Ishikawa (cell line): ENCODE data around the gene SBK3.

Source experiments
- CEBPB ChIP-seq: IDR thresholded peaks from 2 replicates; pipeline ENCODE4 v1.6.1; 2012
- CREB1 ChIP-seq: IDR thresholded peaks from 2 replicates; pipeline ENCODE4 v1.6.1; 2012; ENCODE audit warnings: low read depth
- EGR1 ChIP-seq: IDR thresholded peaks from 2 replicates; pipeline ENCODE4 v1.6.1; 2012
- EP300 ChIP-seq: IDR thresholded peaks from 2 replicates; pipeline ENCODE4 v1.6.1; 2012; ENCODE audit warnings: borderline replicate concordance
- FOXM1 ChIP-seq: IDR thresholded peaks from 2 replicates; pipeline ENCODE4 v1.6.1; 2012; ENCODE audit warnings: low read depth, borderline replicate concordance
- MAX ChIP-seq: IDR thresholded peaks from 2 replicates; pipeline ENCODE4 v1.6.1; 2012
- NFIC ChIP-seq: IDR thresholded peaks from 2 replicates; pipeline ENCODE4 v1.6.1; 2012
- RAD21 ChIP-seq: IDR thresholded peaks from 2 replicates; pipeline ENCODE4 v1.6.1; 2012; ENCODE audit warnings: low read depth
- REST ChIP-seq: IDR thresholded peaks from 2 replicates; pipeline ENCODE4 v1.6.1; 2012; ENCODE audit warnings: low read depth, mild to moderate bottlenecking
- TAF1 ChIP-seq: IDR thresholded peaks from 2 replicates; pipeline ENCODE4 v1.6.1; 2012; ENCODE audit warnings: low read depth, mild to moderate bottlenecking
- TCF12 ChIP-seq: IDR thresholded peaks from 2 replicates; pipeline ENCODE4 v1.6.1; 2012; ENCODE audit warnings: low read depth
- TEAD4 ChIP-seq: IDR thresholded peaks from 2 replicates; pipeline ENCODE4 v1.6.1; 2012
- USF1 ChIP-seq: IDR thresholded peaks from 2 replicates; pipeline ENCODE4 v1.6.1; 2012
- YY1 ChIP-seq: IDR thresholded peaks from 2 replicates; pipeline ENCODE4 v1.6.1; 2012; ENCODE audit warnings: low read depth

GRCh38 chr19:55504252-55504603 is 41.1 kb downstream of the SBK3 start:
- TF ChIP-seq RAD21, result no peak
- no peak for TF ChIP-seq EP300
- TF ChIP-seq TAF1, result no peak
- TF ChIP-seq FOXM1, result no peak
- TF ChIP-seq NFIC, result no peak
- no peak for TF ChIP-seq REST
- TF ChIP-seq USF1, result no peak
- no peak for TF ChIP-seq EGR1
- no peak for TF ChIP-seq YY1
- TF ChIP-seq CEBPB, result no peak
- no peak for TF ChIP-seq MAX
- no peak for TF ChIP-seq CREB1
- no peak for TF ChIP-seq TCF12
- no peak for TF ChIP-seq TEAD4
